CD4-positive, alpha-beta T cell (primary cell): Measurements from ENCODE around the gene THRA. TPM values are rescaled to one million over a fixed set of nuclear protein-coding genes. Genes with fewer than 3 reads are reported as not detected.

ENCODE experiments used
- ATAC-seq: fragments of 200-7000 bp; cut with Tn5 transposase; one replicate; pipeline ENCODE4 v1.10.0; 2022; ENCODE audit warnings: mild to moderate bottlenecking; ENCODE audit not compliant: poor library complexity
- CTCF ChIA-PET: fragments of 350-600 bp; sonication (Branson Sonifier 250); formaldehyde crosslinking; loops from one replicate; lab custom pipeline; 2021; ENCODE audit warnings: antibody characterized with exemption, inconsistent platforms; lab: Charles Lee
- POLR2A ChIA-PET: fragments of 350-600 bp; sonication (Branson Sonifier 250); formaldehyde crosslinking; loops from one replicate; lab custom pipeline; 2021; ENCODE audit warnings: antibody characterized with exemption, inconsistent platforms; lab: Charles Lee
- DNase-seq, 14 experiments: peaks; one replicate each; pipeline ENCODE4 v3.0.0-alpha.2; 2013 to 2020; ENCODE audit warnings: mixed read lengths in 2 of 14
- H3K27ac ChIP-seq, 2 donors: one replicate each; pipeline versions ENCODE4 v1.5.1 to v1.7.0; 2013; ENCODE audit warnings: low read length in 2 of 2, low read depth in 1 of 2, mild to moderate bottlenecking in 1 of 2
- H3K27me3 ChIP-seq, 2 experiments: 1 replicate in 1 of 2; 2 replicates in 1 of 2; pipeline versions ENCODE4 v1.6.1 to v1.7.0; 2013; ENCODE audit warnings: low read length in 2 of 2, control low read depth in 1 of 2, mild to moderate bottlenecking in 1 of 2, moderate library complexity in 1 of 2; ENCODE audit not compliant: insufficient read depth in 2 of 2, control insufficient read depth in 1 of 2
- H3K36me3 ChIP-seq: one replicate; pipeline ENCODE4 v1.6.1; 2013; ENCODE audit warnings: low read length, control low read depth; ENCODE audit not compliant: insufficient read depth
- H3K4me1 ChIP-seq: one replicate; pipeline ENCODE4 v1.6.1; 2013; ENCODE audit warnings: low read length, control low read depth; ENCODE audit not compliant: insufficient read depth
- H3K4me3 ChIP-seq: one replicate; pipeline ENCODE4 v1.5.1; 2013; ENCODE audit warnings: mild to moderate bottlenecking, low read length, moderate library complexity
- H3K9me3 ChIP-seq, 2 experiments: 1 replicate in 1 of 2; 2 replicates in 1 of 2; pipeline versions ENCODE4 v1.6.1 to v1.7.0; 2013; ENCODE audit warnings: low read length in 2 of 2, mild to moderate bottlenecking in 2 of 2, control low read depth in 1 of 2, moderate library complexity in 1 of 2; ENCODE audit not compliant: control insufficient read depth in 1 of 2, insufficient read depth in 1 of 2
- H3K27ac Mint-ChIP-seq: one replicate; pipeline ENCODE4 v1.8.0; 2020; ENCODE audit warnings: mixed read lengths
- H3K27me3 Mint-ChIP-seq: one replicate; pipeline ENCODE4 v1.8.0; 2021; ENCODE audit warnings: mixed read lengths
- H3K36me3 Mint-ChIP-seq: one replicate; pipeline ENCODE4 v1.8.0; 2021; ENCODE audit warnings: low read depth, mixed read lengths
- H3K4me1 Mint-ChIP-seq: one replicate; pipeline ENCODE4 v1.8.0; 2021; ENCODE audit warnings: low read depth, mixed read lengths
- H3K4me3 Mint-ChIP-seq: one replicate; pipeline ENCODE4 v1.8.0; 2020; ENCODE audit warnings: mild to moderate bottlenecking, mixed read lengths
- H3K9me3 Mint-ChIP-seq: one replicate; pipeline ENCODE4 v1.8.0; 2020; ENCODE audit warnings: mixed read lengths
- CTCF ChIP-seq: fragments of 200-600 bp; IDR thresholded peaks from one replicate; pipeline ENCODE4 v1.8.0; 2022; ENCODE audit warnings: antibody characterized with exemption, mild to moderate bottlenecking
- intact Hi-C, 2 experiments: fragments of 100-400 bp; cut with DNase I in 1 of 2; cut with micrococcal nuclease in 1 of 2; formaldehyde crosslinking; loops; one replicate each; pipeline versions ENCODE4 v1.15.1 to v1.9.0; 2023 to 2025; cut with DNase I, micrococcal nuclease
- total RNA-seq, 174 experiments: library from RNA in 2 of 174; stranded (reverse) in 2 of 174; gene quantifications; one replicate each; pipeline ENCODE4 v1.2.3 and lab custom pipeline; 2021 to 2026

Gene THRA
- total RNA-seq, 2 experiments from 2014 or later: 35.2 to 36.4 TPM

GRCh38 chr17:40121181-40122135, 58.7 kb downstream of the THRA start, which contains the start of gene MSL1:
MSL1 (plus strand) TSS chr17:40121971; CDS start chr17:40122613, 642 bp downstream.
- TF ChIP-seq CTCF: no peak
- H3K9me3 ChIP-seq: no peaks in the 10 kb centered on the region
- H3K36me3 Mint-ChIP-seq: peaks cover 25% of the 10 kb centered on the region
- H3K4me1 ChIP-seq: peaks cover 24% of the 10 kb centered on the region
- ATAC-seq: peak; percentile 64
- H3K27me3 Mint-ChIP-seq: no peaks in the 10 kb centered on the region
- H3K4me1 Mint-ChIP-seq: peaks cover 41% of the 10 kb centered on the region
- peak within 1 kb of the TSS; percentile 70 for H3K27ac Mint-ChIP-seq
- H3K36me3 ChIP-seq: peaks cover 10% of the 10 kb centered on the region
- H3K27ac ChIP-seq: peak within 1 kb of the TSS; percentile 55 to 83
- CTCF ChIA-PET: interaction anchor here (3.6 kb wide), 1 partner anchor 9 kb away, joined by 31 read pairs; no protein-coding TSS in a partner anchor
- H3K9me3 Mint-ChIP-seq: no peaks in the 10 kb centered on the region
- H3K4me3 Mint-ChIP-seq: peak within 1 kb of the TSS; percentile 89
- peak; percentile 74 to 93 (median 84) for DNase-seq
- peak within 1 kb of the TSS; percentile 93 for H3K4me3 ChIP-seq
- intact Hi-C loops: loop anchor here in 1 of 2 experiments (2.0 kb wide), 1 partner anchor 19 kb away; the partner anchor contains the start of gene CASC3
- POLR2A ChIA-PET: interaction anchor here (0.6 to 6.3 kb wide), 11 partner anchors 9 to 67 kb away, joined by 3 to 129 read pairs (median 8); partner anchors contain the start of genes CASC3, MED24, NR1D1 and THRA
- H3K27me3 ChIP-seq: no peaks in the 10 kb centered on the region

GRCh38 chr17:40122136-40122998, 59.6 kb downstream of the THRA start:
- Mint-ChIP-seq H3K4me3 (peak overlapping the region; percentile 57), H3K9me3 (no peaks in the 10 kb centered on the region), H3K27me3 (no peaks in the 10 kb centered on the region), H3K4me1 (peaks cover 41% of the 10 kb centered on the region), H3K36me3 (peaks cover 33% of the 10 kb centered on the region), H3K27ac (no peak overlapping the region)
- Histone ChIP-seq H3K36me3 (peaks cover 17% of the 10 kb centered on the region), H3K27me3 (no peaks in the 10 kb centered on the region), H3K27ac (peak overlapping the region; percentile 66 to 83), H3K4me1 (peaks cover 24% of the 10 kb centered on the region), H3K4me3 (peak overlapping the region; percentile 93), H3K9me3 (no peaks in the 10 kb centered on the region)
- no peak for TF ChIP-seq CTCF
- POLR2A ChIA-PET: interaction anchor here (0.7 to 6.3 kb wide), 12 partner anchors 10 to 68 kb away, joined by 3 to 129 read pairs (median 10); partner anchors contain the start of genes CASC3, MED24, NR1D1 and THRA
- CTCF ChIA-PET: interaction anchor here (1.4 to 3.6 kb wide), 3 partner anchors 10 to 69 kb away, joined by 6 to 31 read pairs (median 9); partner anchors contain the start of gene CASC3
- DNase-seq (peak in 5 of 14 experiments; percentile 16 to 73 (median 48)), ATAC-seq (peak; percentile 45)
- intact Hi-C loops: loop anchor here in 1 of 2 experiments (2.0 kb wide), 1 partner anchor 18 kb away; the partner anchor contains the start of gene CASC3
